COLO668 (cell line): ENCODE measurements around the gene LITAF.
A peak's percentile ranks its signal among the peaks of the same experiment; 100 is the strongest.
"Not testable (repeated sequence)": the region's sequence is repeated elsewhere in the genome, so short reads cannot be mapped to it uniquely, and the experiment has no call there.

Source experiments
- DNase-seq: peaks from one replicate; lab custom pipeline; 2025; ENCODE audit not compliant: unreplicated experiment; lab: John Stamatoyannopoulos, UW

The LITAF gene

GRCh38 chr16:11621539-11621919 lies 34.8 kb upstream of the LITAF start:
- DNase-seq = no peak

GRCh38 chr16:11620243-11621003 lies 33.7 kb upstream of the LITAF start:
- no peak for DNase-seq

DNA sequence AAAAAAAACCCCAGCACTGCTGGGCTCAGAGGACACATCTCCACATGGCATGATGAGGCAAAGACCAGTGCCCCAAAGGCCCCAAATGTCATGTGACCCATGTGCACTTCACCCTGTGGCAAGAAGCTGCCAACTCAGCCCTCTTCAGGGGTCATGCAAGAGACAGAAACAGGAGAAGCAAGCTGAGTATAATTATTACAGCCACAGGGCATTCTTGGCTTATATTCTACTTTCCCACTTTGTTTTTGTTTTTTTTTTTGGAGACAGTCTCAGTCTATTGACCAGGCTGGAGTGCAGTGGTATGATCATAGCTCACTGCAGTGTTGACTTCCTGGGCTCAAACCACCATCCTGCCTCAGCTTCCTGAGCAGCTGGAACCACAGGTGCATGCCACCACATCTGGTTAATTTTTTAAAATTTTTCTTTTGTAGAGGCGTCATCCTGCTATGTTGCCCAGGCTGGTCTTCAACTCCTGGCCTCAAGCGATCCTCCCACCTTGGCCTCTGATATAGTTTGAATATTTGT lies 32.7 kb upstream of the LITAF start:
- DNase-seq = no peak

- no peak for DNase-seq
These were observed 31.5 kb upstream of the LITAF start for GRCh38 chr16:11618107-11618717.

- no peak for DNase-seq
These were observed 29.2 kb upstream of the LITAF start for GRCh38 chr16:11615748-11616447.

DNA sequence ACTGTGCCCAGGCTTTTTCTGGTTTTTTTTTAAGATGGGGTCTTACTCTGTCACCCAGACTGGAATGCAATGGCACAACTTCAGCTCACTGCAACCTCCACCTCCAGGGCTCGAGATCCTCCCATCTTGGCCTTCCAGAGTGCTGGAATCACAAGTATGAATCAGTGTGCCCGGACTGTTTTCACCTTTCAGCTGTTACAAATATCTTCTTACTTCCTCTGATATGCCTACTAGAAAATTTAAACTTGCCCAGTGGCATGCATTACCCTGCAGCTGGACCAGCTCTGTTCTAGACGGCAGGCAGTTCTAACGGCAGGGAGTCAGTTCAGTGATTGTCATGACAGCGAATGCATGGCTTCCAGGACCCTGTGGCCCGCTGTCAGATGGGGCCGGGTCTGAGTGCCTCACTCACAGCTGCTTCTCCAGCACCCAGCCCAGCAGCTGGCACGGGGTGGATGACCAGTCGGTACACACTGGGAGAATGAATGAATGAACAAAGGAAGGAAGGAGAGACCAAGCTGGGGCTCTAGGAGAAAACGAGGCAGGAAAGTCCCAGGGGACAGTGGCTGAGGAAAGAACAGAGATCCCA lies 28.0 kb upstream of the LITAF start:
- DNase-seq = no peak

DNA sequence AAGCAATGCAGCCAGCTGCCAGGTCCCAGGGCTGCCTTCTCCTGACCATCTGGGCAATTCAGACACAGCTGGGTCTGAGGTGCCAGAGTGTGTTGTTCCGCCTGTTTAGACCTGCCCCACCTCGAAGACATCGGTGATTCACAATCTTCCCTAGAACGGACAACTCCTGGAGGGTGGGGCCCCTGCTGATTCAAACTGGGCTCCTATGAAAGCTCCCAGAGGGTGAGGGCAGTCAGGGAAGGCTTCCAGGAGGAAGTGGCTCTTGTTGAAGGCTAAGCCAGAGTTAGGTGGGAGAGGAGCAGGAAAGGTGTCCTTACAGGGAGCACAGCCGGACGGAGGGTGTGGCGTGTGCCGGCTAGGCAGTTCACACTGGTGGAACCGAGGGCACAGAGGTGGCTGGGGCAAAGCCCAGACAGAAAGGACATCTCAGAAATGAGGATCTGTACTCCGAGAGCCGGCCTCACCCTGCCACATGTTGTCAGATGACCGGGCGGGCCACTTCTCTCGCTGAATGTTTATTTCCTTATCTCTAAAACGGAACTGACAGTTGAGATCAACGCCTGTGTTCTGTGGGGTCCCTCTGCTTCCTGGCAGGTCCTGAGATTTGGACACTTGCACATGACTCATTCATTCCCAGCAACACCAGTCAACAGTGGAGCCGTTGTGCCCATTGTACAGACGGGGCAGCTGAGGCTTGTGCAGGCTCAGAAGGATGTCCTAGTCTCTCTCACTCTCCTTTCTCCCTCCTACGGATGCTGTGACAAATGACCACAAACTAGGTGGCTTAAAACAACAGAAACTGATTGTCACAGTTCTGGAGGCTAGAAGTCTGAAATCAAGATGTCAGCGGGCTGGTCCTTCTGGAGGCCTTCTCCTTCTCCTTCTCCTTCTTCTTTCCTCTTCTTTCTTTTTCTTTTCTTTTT lies 26.9 kb upstream of the LITAF start:
- no peak for DNase-seq

- no peak for DNase-seq
These were observed 25.9 kb upstream of the LITAF start for GRCh38 chr16:11612665-11613025.

- DNase-seq = peak; percentile 46
These were observed 25.3 kb upstream of the LITAF start for GRCh38 chr16:11611871-11612664.

GRCh38 chr16:11610580-11610979 lies 23.9 kb upstream of the LITAF start:
- DNase-seq = no peak

- no peak for DNase-seq
These were observed 23.4 kb upstream of the LITAF start for GRCh38 chr16:11610121-11610505.

- DNase-seq = no peak
These were observed 22.9 kb upstream of the LITAF start for GRCh38 chr16:11609474-11610120.

GRCh38 chr16:11605891-11606290 lies 19.2 kb upstream of the LITAF start:
- no peak for DNase-seq

GRCh38 chr16:11605564-11605886 lies 18.8 kb upstream of the LITAF start:
- DNase-seq = no peak

GRCh38 chr16:11604783-11605563 lies 18.3 kb upstream of the LITAF start:
- no peak for DNase-seq

DNA sequence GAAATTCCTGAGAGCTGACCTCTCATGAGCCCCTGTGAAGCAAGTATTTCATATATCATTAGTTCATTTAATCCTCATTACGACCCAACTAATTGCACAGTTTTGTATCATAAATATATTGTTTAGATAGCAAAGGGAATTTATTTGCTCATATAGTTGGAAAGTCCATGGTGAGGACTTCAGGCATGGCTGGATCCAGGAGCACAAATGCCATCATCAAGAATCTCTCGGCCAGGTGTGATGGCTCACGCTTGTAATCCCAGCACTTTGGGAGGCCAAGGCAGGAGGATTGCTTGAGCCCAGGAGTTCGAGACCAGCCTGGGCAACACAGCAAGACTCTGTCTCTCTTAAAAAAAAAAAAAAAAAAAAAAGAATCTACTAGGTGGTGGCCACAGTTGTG lies 17.6 kb upstream of the LITAF start:
- not testable (repeated sequence) for DNase-seq

DNA sequence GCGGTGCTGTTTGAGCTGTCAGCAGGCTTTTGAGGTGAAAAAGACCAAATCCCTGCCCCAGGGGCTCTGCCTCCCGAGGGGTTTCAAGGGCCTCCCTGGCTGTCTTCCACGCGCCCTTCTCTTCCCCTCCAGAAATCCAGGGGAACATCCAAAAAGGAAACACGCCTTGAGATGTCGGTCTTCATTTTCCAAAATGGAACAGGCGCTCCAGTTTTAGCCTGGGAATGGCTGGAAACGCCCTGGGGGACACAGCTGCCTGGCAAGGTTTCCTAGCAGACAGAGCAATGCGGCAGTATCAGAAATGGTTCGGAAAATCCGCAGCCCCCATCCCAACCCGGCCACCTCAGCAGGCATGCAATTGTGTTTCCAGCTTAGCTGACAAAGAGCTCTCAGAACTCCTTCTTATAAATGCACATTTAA lies 16.6 kb upstream of the LITAF start:
- no peak for DNase-seq

DNA sequence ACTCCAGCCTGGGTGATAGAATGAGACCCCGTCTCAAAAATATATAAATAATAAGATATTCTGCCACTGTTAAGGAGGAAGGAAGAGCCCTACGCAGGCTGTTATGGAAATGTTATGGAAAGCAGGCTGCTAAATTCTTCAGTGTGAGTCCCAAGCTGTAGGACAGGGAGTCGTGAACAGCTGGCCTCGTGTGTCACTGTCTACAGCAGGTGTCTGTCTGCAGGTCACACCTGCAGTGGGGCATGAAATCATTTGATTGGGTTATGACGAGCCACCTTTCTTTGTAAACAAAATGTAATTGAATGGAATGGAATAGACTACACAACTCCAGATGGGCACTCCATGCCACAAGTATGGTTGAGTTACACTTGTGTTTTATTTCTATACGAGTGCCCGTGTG lies 15.6 kb upstream of the LITAF start:
- peak; percentile 84 for DNase-seq

- DNase-seq = no peak
These were observed 15.2 kb upstream of the LITAF start for GRCh38 chr16:11601911-11602310.
